HCT116 (cell line): ENCODE measurements around the gene CAMKMT. TPM values are rescaled to one million over a fixed set of nuclear protein-coding genes. Genes with fewer than 3 reads are reported as not detected.

ENCODE experiments used
- ATAC-seq: fragments of 200-7000 bp; cut with Tn5 transposase; 2 replicates; pipeline ENCODE4 v1.9.1; 2020; ENCODE audit warnings: mild to moderate bottlenecking, moderate library complexity
- BruUV-seq: library from RNA; stranded (reverse); fragments of 400-500 nt; replicated peaks from 2 replicates; lab custom pipeline; 2021; lab: Mats Ljungman, UMichigan
- CTCF ChIA-PET: fragments of 300-600 bp; sonication (Branson Sonifier 250); formaldehyde crosslinking; loops from one replicate; lab custom pipeline; 2021; ENCODE audit warnings: antibody characterized with exemption; lab: Charles Lee
- POLR2A ChIA-PET: fragments of 300-600, 350-600 bp; sonication (Branson Sonifier 250); formaldehyde crosslinking; loops from one replicate; lab custom pipeline; 2021; ENCODE audit warnings: antibody characterized with exemption; lab: Charles Lee
- RAD21 ChIA-PET, 2 experiments: fragments of 300-600 bp; sonication (Branson Sonifier 250); formaldehyde crosslinking; loops; one replicate each; lab custom pipeline; 2023; ENCODE audit warnings: low total read pairs in 2 of 2; ENCODE audit not compliant: uncharacterized antibody in 2 of 2, unreplicated experiment in 2 of 2, low non-redundant PET in 1 of 2; lab: Charles Lee
- DNase-seq: peaks from one replicate; pipeline ENCODE4 v3.0.0-alpha.2; 2010; ENCODE audit warnings: low read depth, low spot score
- H2AFZ ChIP-seq: fragments of 200-600 bp; shearing (Covaris generic), sonication (generic); 2 replicates; pipeline ENCODE4 v1.6.1; 2017; ENCODE audit warnings: low read depth, mixed run types, mixed read lengths, antibody characterized with exemption, low read length; ENCODE audit not compliant: poor library complexity, severe bottlenecking
- H3K27ac ChIP-seq: 2 replicates; pipeline ENCODE4 v1.5.1; 2012; ENCODE audit warnings: low read depth, low read length
- H3K27me3 ChIP-seq: fragments of 200-600 bp; sonication (generic); 2 replicates; pipeline ENCODE4 v1.6.1; 2016; ENCODE audit warnings: mixed run types, low read length, mixed read lengths; ENCODE audit not compliant: insufficient read depth
- H3K36me3 ChIP-seq, 2 experiments: fragments of 200-500 bp in 1 of 2; fragments of 200-600 bp in 1 of 2; sonication (Bioruptor generic) in 1 of 2; sonication (generic) in 1 of 2; 2 replicates each; pipeline versions ENCODE4 v1.5.1 to v1.6.1; 2014 to 2016; ENCODE audit warnings: low read length in 2 of 2, inconsistent platforms in 1 of 2, mixed read lengths in 1 of 2, mixed run types in 1 of 2; ENCODE audit not compliant: insufficient read depth in 2 of 2, control insufficient read depth in 1 of 2
- H3K4me1 ChIP-seq, 2 experiments: fragments of 200-600 bp in 1 of 2; sonication (generic) in 1 of 2; 2 replicates each; pipeline versions ENCODE4 v1.5.1 to v1.6.1; 2012 to 2017; ENCODE audit warnings: low read length in 2 of 2, inconsistent platforms in 1 of 2, mild to moderate bottlenecking in 1 of 2, mixed read lengths in 1 of 2, mixed run types in 1 of 2, moderate library complexity in 1 of 2; ENCODE audit not compliant: insufficient read depth in 2 of 2, control insufficient read depth in 1 of 2
- H3K4me2 ChIP-seq: fragments of 200-600 bp; sonication (generic); 2 replicates; pipeline ENCODE4 v1.6.1; 2017; ENCODE audit warnings: mixed run types, low read length, mixed read lengths
- H3K4me3 ChIP-seq, 2 experiments: fragments of 200-600 bp in 1 of 2; sonication (generic) in 1 of 2; replicated peaks in 1 of 2; 2 replicates each; pipeline ENCODE4 v1.5.1; 2011 to 2016; ENCODE audit warnings: low read length in 2 of 2, control low read depth in 1 of 2, low read depth in 1 of 2, mild to moderate bottlenecking in 1 of 2, mixed read lengths in 1 of 2, mixed run types in 1 of 2
- H3K79me2 ChIP-seq: fragments of 200-600 bp; sonication (generic); 2 replicates; pipeline ENCODE4 v1.6.1; 2017; ENCODE audit warnings: mild to moderate bottlenecking, mixed run types, low read length, moderate library complexity, mixed read lengths; ENCODE audit not compliant: insufficient read depth
- H3K9ac ChIP-seq: fragments of 200-600 bp; sonication (generic); 2 replicates; pipeline ENCODE4 v1.6.1; 2016; ENCODE audit warnings: low read length, mixed read lengths
- H3K9me2 ChIP-seq: fragments of 200-600 bp; sonication (generic), shearing (Covaris generic); 2 replicates; pipeline ENCODE4 v1.6.1; 2017; ENCODE audit warnings: mixed run types, mild to moderate bottlenecking, moderate library complexity; ENCODE audit not compliant: insufficient read depth
- H3K9me3 ChIP-seq, 2 experiments: fragments of 200-500 bp in 1 of 2; fragments of 200-600 bp in 1 of 2; sonication (Bioruptor generic) in 1 of 2; sonication (generic) in 1 of 2; 2 replicates each; pipeline ENCODE4 v1.6.1; 2014 to 2017; ENCODE audit warnings: low read length in 2 of 2, mixed read lengths in 2 of 2, inconsistent platforms in 1 of 2, low read depth in 1 of 2, mild to moderate bottlenecking in 1 of 2, mixed run types in 1 of 2, moderate library complexity in 1 of 2; ENCODE audit not compliant: control insufficient read depth in 1 of 2, insufficient read depth in 1 of 2
- H4K20me1 ChIP-seq: fragments of 200-600 bp; sonication (generic), shearing (Covaris generic); 2 replicates; pipeline ENCODE4 v1.6.1; 2017; ENCODE audit warnings: mixed run types, mild to moderate bottlenecking, moderate library complexity; ENCODE audit not compliant: insufficient read depth
- ATF3 ChIP-seq: IDR thresholded peaks from 2 replicates; pipeline ENCODE4 v1.6.1; 2012
- CBX3 ChIP-seq: IDR thresholded peaks from 2 replicates; pipeline ENCODE4 v1.6.1; 2012; ENCODE audit warnings: low read depth
- CEBPB ChIP-seq: IDR thresholded peaks from 2 replicates; pipeline ENCODE4 v1.6.1; 2012; ENCODE audit warnings: low read depth
- CTCF ChIP-seq, 3 experiments: fragments of 200-600 bp in 1 of 3; sonication (generic) in 1 of 3; IDR thresholded peaks in 2 of 3; conservative IDR thresholded peaks in 1 of 3; 2 replicates each; pipeline ENCODE4 v1.5.1; 2012 to 2017; ENCODE audit warnings: low read depth in 2 of 3, low read length in 2 of 3, antibody characterized with exemption in 1 of 3, borderline replicate concordance in 1 of 3, control low read depth in 1 of 3, mild to moderate bottlenecking in 1 of 3, mixed read lengths in 1 of 3, mixed run types in 1 of 3, moderate library complexity in 1 of 3; ENCODE audit not compliant: insufficient read depth in 1 of 3
- EGR1 ChIP-seq: IDR thresholded peaks from 2 replicates; pipeline ENCODE4 v1.6.1; 2012; ENCODE audit warnings: low read depth
- EZH2 ChIP-seq: fragments of 200-600 bp; sonication (generic); IDR thresholded peaks from 2 replicates; pipeline ENCODE4 v1.6.1; 2017; ENCODE audit warnings: antibody characterized with exemption, mixed run types
- EZH2phosphoT487 ChIP-seq: fragments of 200-600 bp; IDR thresholded peaks from 2 replicates; pipeline ENCODE4 v1.6.1; 2018; ENCODE audit warnings: antibody characterized with exemption, borderline replicate concordance
- JUND ChIP-seq: IDR thresholded peaks from 2 replicates; pipeline ENCODE4 v1.6.1; 2012
- POLR2AphosphoS5 ChIP-seq: IDR thresholded peaks from 2 replicates; pipeline ENCODE4 v1.6.1; 2011; ENCODE audit warnings: mild to moderate bottlenecking, low read depth, low read length, moderate library complexity
- SP1 ChIP-seq: IDR thresholded peaks from 2 replicates; pipeline ENCODE4 v1.6.1; 2012; ENCODE audit warnings: low read depth
- SRF ChIP-seq: IDR thresholded peaks from 2 replicates; pipeline ENCODE4 v1.6.1; 2012; ENCODE audit warnings: low read depth
- TCF7L2 ChIP-seq: IDR thresholded peaks from 2 replicates; pipeline ENCODE4 v1.7.0; 2011; ENCODE audit warnings: borderline replicate concordance, inconsistent platforms; ENCODE audit not compliant: insufficient read depth, insufficient read length; ENCODE audit errors: extremely low read depth
- YY1 ChIP-seq: IDR thresholded peaks from 2 replicates; pipeline ENCODE4 v1.6.1; 2011; ENCODE audit warnings: low read length, low read depth, moderate library complexity, mild to moderate bottlenecking; ENCODE audit not compliant: insufficient replicate concordance; ENCODE audit errors: extremely low read depth
- intact Hi-C: fragments of 100-400 bp; cut with micrococcal nuclease; formaldehyde crosslinking; loops from 2 replicates; pipeline ENCODE4 v1.10.0; 2022
- total RNA-seq: library from RNA; stranded (reverse); gene quantifications from one replicate; pipeline ENCODE4 v1.2.1, GENCODE V29; 2021; ENCODE audit not compliant: unreplicated experiment
- TF ChIP-seq, protein P1 (sequence below): IDR thresholded peaks from 2 replicates; pipeline ENCODE4 v1.6.1; 2012; ENCODE audit warnings: low read depth
- TF ChIP-seq, protein P2 (sequence below): IDR thresholded peaks from 2 replicates; pipeline ENCODE4 v1.6.1; 2012

CAMKMT gene
- total RNA-seq, 1 experiment from 2014 or later: 10.6 TPM

DNA sequence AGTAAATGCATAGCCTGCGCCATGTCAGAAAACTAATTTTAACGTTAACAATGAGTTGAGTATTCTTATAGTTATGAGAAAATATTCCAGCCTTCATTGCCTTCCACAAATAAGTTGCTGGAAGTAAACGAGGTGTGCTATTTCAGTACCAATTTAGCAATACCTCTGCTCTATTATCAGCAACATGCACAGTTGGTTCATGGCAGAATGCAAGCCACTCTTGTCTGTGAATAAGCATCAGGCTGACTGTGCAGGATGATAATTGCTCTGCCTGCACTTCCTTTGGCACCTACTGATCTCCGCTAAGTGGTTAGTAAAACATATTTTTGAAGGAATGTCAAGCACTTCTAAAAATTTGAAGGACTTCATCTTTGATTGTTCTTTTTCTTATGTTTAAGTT, 317.8 kb downstream of the CAMKMT start:
- BruUV-seq: no TSS peak
- ChIA-PET POLR2A (no interaction called here), RAD21 (no interaction called here), CTCF (no interaction called here)
- Histone ChIP-seq H3K4me3 (no peak overlapping the region), H3K4me2 (no peak overlapping the region), H3K27ac (no peak overlapping the region), H3K27me3 (no peaks in the 10 kb centered on the region), H3K9me2 (no peaks in the 10 kb centered on the region), H4K20me1 (no peaks in the 10 kb centered on the region), H3K9me3 (no peaks in the 10 kb centered on the region), H3K79me2 (no peaks in the 10 kb centered on the region), H3K36me3 (no peaks in the 10 kb centered on the region), H3K9ac (no peak overlapping the region), H3K4me1 (no peaks in the 10 kb centered on the region), H2AFZ (no peak overlapping the region)
- TF ChIP-seq CTCF (IDR thresholded peaks at IDR 0.05 in 2 of 3, conservative IDR thresholded peaks at IDR 0.05 in 1 of 3; ENCODE audit: borderline replicate concordance in 1 of 3, insufficient read depth in 1 of 3, low read depth in 2 of 3, low read length in 2 of 3) (no peak), EZH2phosphoT487 (no peak), EZH2 (no peak), TCF7L2 (no peak), POLR2AphosphoS5 (no peak), YY1 (no peak), CEBPB (no peak), EGR1 (no peak), JUND (no peak), SP1 (no peak), CBX3 (no peak), SRF (no peak), ATF3 (no peak)
- TF ChIP-seq, protein P1, sequence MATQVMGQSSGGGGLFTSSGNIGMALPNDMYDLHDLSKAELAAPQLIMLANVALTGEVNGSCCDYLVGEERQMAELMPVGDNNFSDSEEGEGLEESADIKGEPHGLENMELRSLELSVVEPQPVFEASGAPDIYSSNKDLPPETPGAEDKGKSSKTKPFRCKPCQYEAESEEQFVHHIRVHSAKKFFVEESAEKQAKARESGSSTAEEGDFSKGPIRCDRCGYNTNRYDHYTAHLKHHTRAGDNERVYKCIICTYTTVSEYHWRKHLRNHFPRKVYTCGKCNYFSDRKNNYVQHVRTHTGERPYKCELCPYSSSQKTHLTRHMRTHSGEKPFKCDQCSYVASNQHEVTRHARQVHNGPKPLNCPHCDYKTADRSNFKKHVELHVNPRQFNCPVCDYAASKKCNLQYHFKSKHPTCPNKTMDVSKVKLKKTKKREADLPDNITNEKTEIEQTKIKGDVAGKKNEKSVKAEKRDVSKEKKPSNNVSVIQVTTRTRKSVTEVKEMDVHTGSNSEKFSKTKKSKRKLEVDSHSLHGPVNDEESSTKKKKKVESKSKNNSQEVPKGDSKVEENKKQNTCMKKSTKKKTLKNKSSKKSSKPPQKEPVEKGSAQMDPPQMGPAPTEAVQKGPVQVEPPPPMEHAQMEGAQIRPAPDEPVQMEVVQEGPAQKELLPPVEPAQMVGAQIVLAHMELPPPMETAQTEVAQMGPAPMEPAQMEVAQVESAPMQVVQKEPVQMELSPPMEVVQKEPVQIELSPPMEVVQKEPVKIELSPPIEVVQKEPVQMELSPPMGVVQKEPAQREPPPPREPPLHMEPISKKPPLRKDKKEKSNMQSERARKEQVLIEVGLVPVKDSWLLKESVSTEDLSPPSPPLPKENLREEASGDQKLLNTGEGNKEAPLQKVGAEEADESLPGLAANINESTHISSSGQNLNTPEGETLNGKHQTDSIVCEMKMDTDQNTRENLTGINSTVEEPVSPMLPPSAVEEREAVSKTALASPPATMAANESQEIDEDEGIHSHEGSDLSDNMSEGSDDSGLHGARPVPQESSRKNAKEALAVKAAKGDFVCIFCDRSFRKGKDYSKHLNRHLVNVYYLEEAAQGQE: no peak
- TF ChIP-seq, protein P2, sequence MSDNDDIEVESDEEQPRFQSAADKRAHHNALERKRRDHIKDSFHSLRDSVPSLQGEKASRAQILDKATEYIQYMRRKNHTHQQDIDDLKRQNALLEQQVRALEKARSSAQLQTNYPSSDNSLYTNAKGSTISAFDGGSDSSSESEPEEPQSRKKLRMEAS: no peak
- intact Hi-C loops: no loop called here
- no peak for ATAC-seq
- DNase-seq: no peak
